ENCODE data around the gene SHE. TPM values are rescaled to one million over a fixed set of nuclear protein-coding genes. Genes with fewer than 3 reads are reported as not detected.

The SHE gene
- total and polyA plus RNA-seq, 2 experiments from 2014 or later = 0.23 to 0.69 TPM

DNA sequence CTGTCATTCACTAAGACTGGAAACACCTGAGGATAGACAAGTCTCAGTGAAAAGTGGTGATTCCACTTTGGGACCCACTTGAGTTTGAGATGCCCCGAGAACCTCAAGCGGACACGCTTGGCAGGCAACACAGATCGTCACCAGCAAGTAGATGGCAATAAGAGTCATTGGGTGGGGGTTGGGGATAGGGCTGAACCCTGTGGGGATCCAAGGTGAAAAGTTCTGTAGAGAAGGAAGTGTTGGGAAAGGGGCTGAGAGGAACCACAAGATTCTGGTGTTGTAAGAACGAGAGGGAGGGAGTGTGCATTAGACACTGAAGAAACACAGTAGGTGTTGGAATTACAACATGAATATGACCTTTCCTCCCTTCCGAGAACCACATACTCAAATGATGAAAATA, 45.6 kb downstream of the SHE start:
- no peak overlapping the region for H3K4me3 ChIP-seq
- TF ChIP-seq POLR2AphosphoS5 (IDR thresholded peaks at IDR 0.05; ENCODE audit: low read depth) (no peak), ETS1 (IDR thresholded peaks at IDR 0.05) (no peak), STAT1 (IDR thresholded peaks at IDR 0.05; ENCODE audit: unreplicated experiment) (no peak), ZNF114 (CRISPR knock-in tag; IDR thresholded peaks at IDR 0.05) (no peak)
- TF ChIP-seq, protein P1, sequence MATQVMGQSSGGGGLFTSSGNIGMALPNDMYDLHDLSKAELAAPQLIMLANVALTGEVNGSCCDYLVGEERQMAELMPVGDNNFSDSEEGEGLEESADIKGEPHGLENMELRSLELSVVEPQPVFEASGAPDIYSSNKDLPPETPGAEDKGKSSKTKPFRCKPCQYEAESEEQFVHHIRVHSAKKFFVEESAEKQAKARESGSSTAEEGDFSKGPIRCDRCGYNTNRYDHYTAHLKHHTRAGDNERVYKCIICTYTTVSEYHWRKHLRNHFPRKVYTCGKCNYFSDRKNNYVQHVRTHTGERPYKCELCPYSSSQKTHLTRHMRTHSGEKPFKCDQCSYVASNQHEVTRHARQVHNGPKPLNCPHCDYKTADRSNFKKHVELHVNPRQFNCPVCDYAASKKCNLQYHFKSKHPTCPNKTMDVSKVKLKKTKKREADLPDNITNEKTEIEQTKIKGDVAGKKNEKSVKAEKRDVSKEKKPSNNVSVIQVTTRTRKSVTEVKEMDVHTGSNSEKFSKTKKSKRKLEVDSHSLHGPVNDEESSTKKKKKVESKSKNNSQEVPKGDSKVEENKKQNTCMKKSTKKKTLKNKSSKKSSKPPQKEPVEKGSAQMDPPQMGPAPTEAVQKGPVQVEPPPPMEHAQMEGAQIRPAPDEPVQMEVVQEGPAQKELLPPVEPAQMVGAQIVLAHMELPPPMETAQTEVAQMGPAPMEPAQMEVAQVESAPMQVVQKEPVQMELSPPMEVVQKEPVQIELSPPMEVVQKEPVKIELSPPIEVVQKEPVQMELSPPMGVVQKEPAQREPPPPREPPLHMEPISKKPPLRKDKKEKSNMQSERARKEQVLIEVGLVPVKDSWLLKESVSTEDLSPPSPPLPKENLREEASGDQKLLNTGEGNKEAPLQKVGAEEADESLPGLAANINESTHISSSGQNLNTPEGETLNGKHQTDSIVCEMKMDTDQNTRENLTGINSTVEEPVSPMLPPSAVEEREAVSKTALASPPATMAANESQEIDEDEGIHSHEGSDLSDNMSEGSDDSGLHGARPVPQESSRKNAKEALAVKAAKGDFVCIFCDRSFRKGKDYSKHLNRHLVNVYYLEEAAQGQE (IDR thresholded peaks at IDR 0.05; ENCODE audit: unreplicated experiment) = no peak
- no peaks in the 10 kb centered on the region; the same call in 1 of the 3 replicates for H3K9me3 Mint-ChIP-seq
- H3K9me2 ChIP-seq (ENCODE audit: insufficient read depth) = no peaks in the 10 kb centered on the region
- no peaks in the 10 kb centered on the region for H3K36me3 ChIP-seq (ENCODE audit: insufficient read depth)
- H3K4me2 ChIP-seq = no peak overlapping the region
- peaks cover 6% of the 10 kb centered on the region for H3K27me3 Mint-ChIP-seq (ENCODE audit: insufficient read depth, low read depth, poor library complexity)
- H3F3A ChIP-seq (replicated peaks; ENCODE audit: low read depth) = no peaks in the 10 kb centered on the region
- no peak overlapping the region for H3K4me3 Mint-ChIP-seq
- H3K27ac ChIP-seq (ENCODE audit: low read depth) = no peak overlapping the region
- no peaks in the 10 kb centered on the region for H3K4me1 ChIP-seq (ENCODE audit: insufficient read depth)
- no peaks in the 10 kb centered on the region for H3K36me3 Mint-ChIP-seq (ENCODE audit: low read depth)
- ATAC-seq = no peak
- no peaks in the 10 kb centered on the region for H3K27me3 ChIP-seq (ENCODE audit: insufficient read depth)
- H3K79me2 ChIP-seq (replicated peaks; ENCODE audit: insufficient read depth) = no peaks in the 10 kb centered on the region
- no peak overlapping the region for H3K27ac Mint-ChIP-seq
- no peak overlapping the region for H2AFZ ChIP-seq
- H3K4me1 Mint-ChIP-seq = no peaks in the 10 kb centered on the region
- DNase-seq (ENCODE audit: low spot score) = no peak
- H4K20me1 ChIP-seq (replicated peaks; ENCODE audit: insufficient read depth) = no peaks in the 10 kb centered on the region

DNA sequence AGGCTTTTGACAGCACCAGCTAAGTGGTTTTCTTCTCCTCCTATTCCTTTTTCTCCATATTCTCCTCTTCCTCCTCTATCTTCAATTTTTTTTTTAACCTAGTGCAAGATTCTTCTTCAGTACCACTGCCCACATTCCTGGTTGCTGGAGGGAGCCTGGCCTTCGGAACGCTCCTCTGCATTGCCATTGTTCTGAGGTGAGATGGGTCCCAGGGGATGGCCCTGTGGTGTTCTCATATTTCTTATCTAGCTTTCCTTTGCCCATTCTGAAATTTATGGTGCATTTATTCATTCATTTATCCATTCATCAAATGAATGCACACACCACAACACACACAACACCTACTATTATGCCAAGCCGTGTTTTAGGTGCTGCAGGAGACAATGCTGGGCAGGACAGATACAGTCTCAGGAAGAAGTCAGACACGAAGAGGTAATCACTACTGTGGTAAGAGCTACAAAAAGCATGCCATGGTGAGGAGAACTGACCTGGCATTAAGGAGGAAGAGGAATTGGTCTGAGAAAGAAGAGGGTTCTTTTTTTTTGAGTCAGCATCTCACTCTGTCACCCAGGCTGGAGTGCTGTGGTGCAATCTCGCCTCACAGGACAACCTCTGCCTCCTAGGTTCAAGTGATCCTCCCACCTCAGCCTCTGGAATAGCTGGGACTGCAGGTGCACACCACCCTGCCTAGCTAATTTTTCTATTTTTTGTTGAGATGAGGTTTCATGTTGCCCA, 47.7 kb downstream of the SHE start:
- Histone ChIP-seq H3K4me1 (ENCODE audit: insufficient read depth) (no peaks in the 10 kb centered on the region), H3K27me3 (ENCODE audit: insufficient read depth) (no peaks in the 10 kb centered on the region), H3K36me3 (ENCODE audit: insufficient read depth) (no peaks in the 10 kb centered on the region), H3K27ac (ENCODE audit: low read depth) (no peak overlapping the region), H3K79me2 (replicated peaks; ENCODE audit: insufficient read depth) (no peaks in the 10 kb centered on the region), H3K4me3 (no peak overlapping the region), H3K9me2 (ENCODE audit: insufficient read depth) (no peaks in the 10 kb centered on the region), H3F3A (replicated peaks; ENCODE audit: low read depth) (no peaks in the 10 kb centered on the region), H3K4me2 (no peak overlapping the region), H2AFZ (no peak overlapping the region), H4K20me1 (replicated peaks; ENCODE audit: insufficient read depth) (no peaks in the 10 kb centered on the region)
- TF ChIP-seq CREB1 (CRISPR knock-in tag; IDR thresholded peaks at IDR 0.05; ENCODE audit: low read depth) = no peak
- TF ChIP-seq EZH2 (IDR thresholded peaks at IDR 0.05; ENCODE audit: low read depth, unreplicated experiment) = no peak
- TF ChIP-seq ETS1 (IDR thresholded peaks at IDR 0.05) = no peak
- no peak for TF ChIP-seq ZNF331 (CRISPR knock-in tag; IDR thresholded peaks at IDR 0.05; ENCODE audit: low read depth)
- TF ChIP-seq POLR2AphosphoS5 (IDR thresholded peaks at IDR 0.05; ENCODE audit: low read depth) = no peak
- TF ChIP-seq, protein P1 (IDR thresholded peaks at IDR 0.05; ENCODE audit: unreplicated experiment) = no peak
- no peak for TF ChIP-seq CTCF (conservative IDR thresholded peaks at IDR 0.05; ENCODE audit: low read depth in 2 of 2)
- no peak for TF ChIP-seq STAT1 (IDR thresholded peaks at IDR 0.05; ENCODE audit: unreplicated experiment)
- no peak for TF ChIP-seq JUNB (IDR thresholded peaks at IDR 0.05; ENCODE audit: unreplicated experiment)
- no peak for TF ChIP-seq EZH2phosphoT487 (IDR thresholded peaks at IDR 0.05; ENCODE audit: unreplicated experiment)
- TF ChIP-seq NANOG (IDR thresholded peaks at IDR 0.05; ENCODE audit: borderline replicate concordance) = no peak
- TF ChIP-seq ZNF114 (CRISPR knock-in tag; IDR thresholded peaks at IDR 0.05) = no peak
- no peak for DNase-seq (ENCODE audit: low spot score)
- no peak overlapping the region for H3K4me3 Mint-ChIP-seq
- no peak overlapping the region for H3K27ac Mint-ChIP-seq
- no peaks in the 10 kb centered on the region; the same call in 1 of the 3 replicates for H3K9me3 Mint-ChIP-seq
- no peaks in the 10 kb centered on the region for H3K4me1 Mint-ChIP-seq
- ATAC-seq = no peak
- H3K36me3 Mint-ChIP-seq (ENCODE audit: low read depth) = no peaks in the 10 kb centered on the region
- H3K27me3 Mint-ChIP-seq (ENCODE audit: insufficient read depth, low read depth, poor library complexity) = peaks cover 4% of the 10 kb centered on the region
